ENCODE data around the gene KDM3B. TPM values are rescaled to one million over a fixed set of nuclear protein-coding genes. Genes with fewer than 3 reads are reported as not detected.
A peak's percentile ranks its signal among the peaks of the same experiment; 100 is the strongest.

Gene KDM3B
- total and polyA plus RNA-seq, 9 of the 15 experiments (the other 6 are each of a cell fraction or from before 2014, with no cell fraction given): 13.8 to 62.8 (median 41.9) TPM

DNA sequence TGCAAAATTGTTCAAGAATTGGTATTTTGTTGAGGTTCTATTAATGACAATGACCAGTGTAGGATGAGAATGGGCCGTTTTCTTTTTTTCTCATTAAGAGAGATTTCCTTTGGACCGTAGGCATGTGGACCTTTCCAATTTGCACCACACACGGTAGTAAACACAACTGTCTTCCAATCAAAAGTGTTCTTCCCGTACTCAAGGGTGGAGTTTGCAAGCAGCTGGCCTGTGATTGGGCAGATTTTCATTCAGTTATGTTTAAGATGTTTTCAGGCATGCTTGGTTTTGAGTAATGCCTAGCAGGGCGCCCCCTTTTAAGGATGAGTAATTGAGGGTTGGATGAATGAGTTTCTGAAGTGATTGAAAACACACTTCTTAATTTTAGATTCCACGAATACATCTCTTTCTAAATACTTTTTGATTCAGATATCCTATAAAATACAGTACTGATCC lies 2.5 kb downstream of the KDM3B start (continued):
- no peak for TF ChIP-seq SLC30A9 (CRISPR knock-in tag; IDR thresholded peaks at IDR 0.05)
- no peak for TF ChIP-seq BCL6 (CRISPR knock-in tag; IDR thresholded peaks at IDR 0.05)
- TF ChIP-seq ZFP30 (CRISPR knock-in tag; IDR thresholded peaks at IDR 0.05; ENCODE audit: borderline replicate concordance): no peak
- no peak for TF ChIP-seq ETS2 (tag; IDR thresholded peaks at IDR 0.05; ENCODE audit: borderline replicate concordance, poor library complexity, severe bottlenecking)
- TF ChIP-seq, protein P1, sequence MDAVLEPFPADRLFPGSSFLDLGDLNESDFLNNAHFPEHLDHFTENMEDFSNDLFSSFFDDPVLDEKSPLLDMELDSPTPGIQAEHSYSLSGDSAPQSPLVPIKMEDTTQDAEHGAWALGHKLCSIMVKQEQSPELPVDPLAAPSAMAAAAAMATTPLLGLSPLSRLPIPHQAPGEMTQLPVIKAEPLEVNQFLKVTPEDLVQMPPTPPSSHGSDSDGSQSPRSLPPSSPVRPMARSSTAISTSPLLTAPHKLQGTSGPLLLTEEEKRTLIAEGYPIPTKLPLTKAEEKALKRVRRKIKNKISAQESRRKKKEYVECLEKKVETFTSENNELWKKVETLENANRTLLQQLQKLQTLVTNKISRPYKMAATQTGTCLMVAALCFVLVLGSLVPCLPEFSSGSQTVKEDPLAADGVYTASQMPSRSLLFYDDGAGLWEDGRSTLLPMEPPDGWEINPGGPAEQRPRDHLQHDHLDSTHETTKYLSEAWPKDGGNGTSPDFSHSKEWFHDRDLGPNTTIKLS (IDR thresholded peaks at IDR 0.05; ENCODE audit: borderline replicate concordance, low read depth): no peak
- TF ChIP-seq ARID2 (IDR thresholded peaks at IDR 0.05): no peak
- TF ChIP-seq ZNF140 (CRISPR knock-in tag; IDR thresholded peaks at IDR 0.05): no peak
- TF ChIP-seq, protein P2, sequence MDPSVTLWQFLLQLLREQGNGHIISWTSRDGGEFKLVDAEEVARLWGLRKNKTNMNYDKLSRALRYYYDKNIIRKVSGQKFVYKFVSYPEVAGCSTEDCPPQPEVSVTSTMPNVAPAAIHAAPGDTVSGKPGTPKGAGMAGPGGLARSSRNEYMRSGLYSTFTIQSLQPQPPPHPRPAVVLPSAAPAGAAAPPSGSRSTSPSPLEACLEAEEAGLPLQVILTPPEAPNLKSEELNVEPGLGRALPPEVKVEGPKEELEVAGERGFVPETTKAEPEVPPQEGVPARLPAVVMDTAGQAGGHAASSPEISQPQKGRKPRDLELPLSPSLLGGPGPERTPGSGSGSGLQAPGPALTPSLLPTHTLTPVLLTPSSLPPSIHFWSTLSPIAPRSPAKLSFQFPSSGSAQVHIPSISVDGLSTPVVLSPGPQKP (CRISPR knock-in tag; IDR thresholded peaks at IDR 0.05): no peak
- no peak for TF ChIP-seq CBFA2T3 (IDR thresholded peaks at IDR 0.05)
- TF ChIP-seq HMG20B (CRISPR knock-in tag; IDR thresholded peaks at IDR 0.05): no peak
- 0 out of 2 replicates have a peak, but pooled peaks have one; percentile 42 for TF ChIP-seq CREM (IDR thresholded peaks at IDR 0.05; ENCODE audit: low read depth)
- TF ChIP-seq HDAC1 (IDR thresholded peaks at IDR 0.05): peak in 1 of 2 experiments; percentile 27; a peak in 1 of 4 replicates
- peak; percentile 35; the same call in 1 of the 2 replicates for TF ChIP-seq L3MBTL2 (IDR thresholded peaks at IDR 0.05)
- TF ChIP-seq CBX8 (IDR thresholded peaks at IDR 0.05; ENCODE audit: borderline replicate concordance, extremely low read depth, low read depth, low read length, poor library complexity, severe bottlenecking): no peak
- TF ChIP-seq ZNF79 (CRISPR knock-in tag; IDR thresholded peaks at IDR 0.05; ENCODE audit: low read depth): no peak
- TF ChIP-seq NFE2 (IDR thresholded peaks at IDR 0.05; ENCODE audit: low read depth): peak; percentile 44; the same call in 1 of the 2 replicates
- TF ChIP-seq BACH1 (tag; IDR thresholded peaks at IDR 0.05): no peak
- no peak for TF ChIP-seq IRF1 (CRISPR knock-in tag; IDR thresholded peaks at IDR 0.05; ENCODE audit: borderline replicate concordance)
- no peak for TF ChIP-seq TFAP4 (CRISPR knock-in tag; IDR thresholded peaks at IDR 0.05; ENCODE audit: borderline replicate concordance)
- TF ChIP-seq, protein P3, sequence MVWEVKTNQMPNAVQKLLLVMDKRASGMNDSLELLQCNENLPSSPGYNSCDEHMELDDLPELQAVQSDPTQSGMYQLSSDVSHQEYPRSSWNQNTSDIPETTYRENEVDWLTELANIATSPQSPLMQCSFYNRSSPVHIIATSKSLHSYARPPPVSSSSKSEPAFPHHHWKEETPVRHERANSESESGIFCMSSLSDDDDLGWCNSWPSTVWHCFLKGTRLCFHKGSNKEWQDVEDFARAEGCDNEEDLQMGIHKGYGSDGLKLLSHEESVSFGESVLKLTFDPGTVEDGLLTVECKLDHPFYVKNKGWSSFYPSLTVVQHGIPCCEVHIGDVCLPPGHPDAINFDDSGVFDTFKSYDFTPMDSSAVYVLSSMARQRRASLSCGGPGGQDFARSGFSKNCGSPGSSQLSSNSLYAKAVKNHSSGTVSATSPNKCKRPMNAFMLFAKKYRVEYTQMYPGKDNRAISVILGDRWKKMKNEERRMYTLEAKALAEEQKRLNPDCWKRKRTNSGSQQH (CRISPR knock-in tag; IDR thresholded peaks at IDR 0.05): no peak
- TF ChIP-seq XRCC3 (IDR thresholded peaks at IDR 0.05): no peak
- TF ChIP-seq ZFP36 (IDR thresholded peaks at IDR 0.05; ENCODE audit: low read depth, low read length, partially characterized antibody): no peak
- TF ChIP-seq HCFC1 (IDR thresholded peaks at IDR 0.05; ENCODE audit: low read depth, low read length): no peak
